Endothelial cell of umbilical vein (primary cell): Measurements from ENCODE around the gene PRKD2. TPM values are rescaled to one million over a fixed set of nuclear protein-coding genes. Genes with fewer than 3 reads are reported as not detected.
A peak's percentile ranks its signal among the peaks of the same experiment; 100 is the strongest.

Source experiments
- BruUV-seq: library from RNA; stranded (reverse); fragments of 400-500 nt; replicated peaks from 2 replicates; lab custom pipeline; 2021; lab: Mats Ljungman, UMichigan
- CTCF ChIA-PET: fragments of 300-600, 350-600 bp; sonication (Branson Sonifier 250); formaldehyde crosslinking; loops from one replicate; lab custom pipeline; 2021; ENCODE audit warnings: antibody characterized with exemption, inconsistent platforms; lab: Charles Lee
- POLR2A ChIA-PET: fragments of 300-600, 350-600 bp; sonication (Branson Sonifier 250); formaldehyde crosslinking; loops from one replicate; lab custom pipeline; 2021; ENCODE audit warnings: antibody characterized with exemption, inconsistent platforms; lab: Charles Lee
- DNase-seq: peaks from one replicate; pipeline ENCODE4 v3.0.0-alpha.2; 2011; ENCODE audit warnings: low read depth, low spot score
- FAIRE-seq: peaks from 2 replicates; lab custom pipeline; 2011; peaks lifted over from hg19 to GRCh38; lab: Jason Lieb, UNC
- H2AFZ ChIP-seq: 2 replicates; pipeline ENCODE4 v1.6.0; 2012; ENCODE audit warnings: low read depth, low read length, control low read depth, inconsistent platforms
- H3K27ac ChIP-seq: 2 replicates; pipeline ENCODE4 v1.5.1; 2011; ENCODE audit warnings: low read depth, mild to moderate bottlenecking, control low read depth, low read length, moderate library complexity; ENCODE audit not compliant: insufficient read depth
- H3K27me3 ChIP-seq, 2 experiments: 2 replicates each; pipeline versions ENCODE4 v1.6.0 to v1.6.1; 2011; ENCODE audit warnings: low read length in 2 of 2, mixed read lengths in 1 of 2; ENCODE audit not compliant: control insufficient read depth in 2 of 2, insufficient read depth in 2 of 2
- H3K36me3 ChIP-seq, 2 experiments: 2 replicates in 1 of 2; 3 replicates in 1 of 2; pipeline ENCODE4 v1.5.1; 2011; ENCODE audit warnings: low read length in 2 of 2, mild to moderate bottlenecking in 1 of 2, moderate library complexity in 1 of 2; ENCODE audit not compliant: control insufficient read depth in 2 of 2, insufficient read depth in 2 of 2; ENCODE audit errors: extremely low read depth in 1 of 2
- H3K4me1 ChIP-seq: 3 replicates; pipeline ENCODE4 v1.5.1; 2011; ENCODE audit warnings: mild to moderate bottlenecking, low read length; ENCODE audit not compliant: control insufficient read depth, insufficient read depth; ENCODE audit errors: extremely low read depth
- H3K4me2 ChIP-seq: 2 replicates; pipeline ENCODE4 v1.6.1; 2011; ENCODE audit warnings: low read length, control low read depth, mixed read lengths; ENCODE audit not compliant: insufficient read depth
- H3K4me3 ChIP-seq, 3 experiments: fragments of 200-600 bp in 1 of 3; sonication (generic), shearing (Covaris generic) in 1 of 3; replicated peaks in 1 of 3; 2 replicates each; pipeline ENCODE4 v1.5.1; 2011 to 2016; ENCODE audit warnings: control low read depth in 3 of 3, low read length in 3 of 3, mild to moderate bottlenecking in 2 of 3, inconsistent platforms in 1 of 3, low read depth in 1 of 3, moderate library complexity in 1 of 3; ENCODE audit not compliant: insufficient read depth in 1 of 3
- H3K79me2 ChIP-seq: 2 replicates; pipeline ENCODE4 v1.6.0; 2012; ENCODE audit warnings: low read length, inconsistent platforms; ENCODE audit not compliant: control insufficient read depth, insufficient read depth
- H3K9ac ChIP-seq: replicated peaks from 2 replicates; pipeline ENCODE3; 2011; ENCODE audit warnings: low read length, control low read depth; ENCODE audit not compliant: insufficient read depth; ENCODE audit errors: extremely low read depth
- H3K9me1 ChIP-seq: replicated peaks from 3 replicates; pipeline ENCODE4 v1.6.0; 2011; ENCODE audit warnings: mild to moderate bottlenecking, low read length; ENCODE audit not compliant: control insufficient read depth, insufficient read depth; ENCODE audit errors: extremely low read depth
- H3K9me3 ChIP-seq: replicated peaks from 2 replicates; pipeline ENCODE4 v1.5.1; 2012; ENCODE audit warnings: low read length, inconsistent platforms; ENCODE audit not compliant: control insufficient read depth, insufficient read depth
- H4K20me1 ChIP-seq: replicated peaks from 2 replicates; pipeline ENCODE3; 2011; ENCODE audit warnings: mild to moderate bottlenecking, low read length; ENCODE audit not compliant: control insufficient read depth, insufficient read depth; ENCODE audit errors: extremely low read depth
- EZH2 ChIP-seq: IDR thresholded peaks from 2 replicates; pipeline ENCODE4 v1.6.1; 2012; ENCODE audit warnings: borderline replicate concordance, low read depth, mild to moderate bottlenecking, moderate library complexity, low read length, inconsistent platforms; ENCODE audit not compliant: severe bottlenecking
- FOS ChIP-seq: IDR thresholded peaks from 2 replicates; pipeline ENCODE4 v1.6.1; 2011; ENCODE audit warnings: mild to moderate bottlenecking, low read length, moderate library complexity, borderline replicate concordance; ENCODE audit not compliant: insufficient read depth
- GATA2 ChIP-seq: IDR thresholded peaks from 2 replicates; pipeline ENCODE4 v1.7.0; 2011; ENCODE audit warnings: low read depth, mild to moderate bottlenecking, moderate library complexity, mixed read lengths, low read length; ENCODE audit not compliant: insufficient read length, insufficient read depth
- POLR2A ChIP-seq: IDR thresholded peaks from 2 replicates; pipeline ENCODE4 v1.6.1; 2012; ENCODE audit warnings: low read depth, mild to moderate bottlenecking, control low read depth, low read length
- POLR2AphosphoS5 ChIP-seq: IDR thresholded peaks from 2 replicates; pipeline ENCODE4 v1.6.1; 2012; ENCODE audit warnings: low read depth, mild to moderate bottlenecking, control low read depth, low read length, moderate library complexity; ENCODE audit not compliant: insufficient read depth
- dilution Hi-C: fragments of 300-500 bp; cut with MboI; formaldehyde crosslinking; loops from one replicate; pipeline ENCODE4 v1.15.0; 2019; ENCODE audit warnings: low sequenced_read_pairs; ENCODE audit not compliant: extremely low pct_ligation_motif_present
- intact Hi-C: fragments of 100-400 bp; cut with micrococcal nuclease; formaldehyde crosslinking; loops from one replicate; pipeline ENCODE4 v1.10.0; 2022
- polyA plus RNA-seq, 4 experiments: library from polyadenylated mRNA; depleted of rRNA in 3 of 4; stranded (reverse) in 3 of 4; unstranded in 1 of 4; fragments of >200 nt; gene quantifications; 2 replicates each; pipeline versions ENCODE4 v1.2.1 to v1.2.3, GENCODE V29; 2011 to 2012; ENCODE audit warnings: missing spikeins in 1 of 4
- total RNA-seq: library from RNA; stranded (reverse); gene quantifications from 2 replicates; pipeline ENCODE4 v1.2.3, GENCODE V29; 2021
- TF ChIP-seq, protein P1 (sequence below), 2 donors: IDR thresholded peaks; 1 replicate in 1 of 2; 2 replicates in 1 of 2; pipeline ENCODE4 v1.5.1; 2011; ENCODE audit warnings: low read length in 2 of 2, mild to moderate bottlenecking in 2 of 2, moderate library complexity in 2 of 2, control low read depth in 1 of 2, inconsistent platforms in 1 of 2, low read depth in 1 of 2; ENCODE audit not compliant: insufficient read depth in 1 of 2; ENCODE audit errors: extremely low read depth in 1 of 2
- TF ChIP-seq, protein P2 (sequence below): IDR thresholded peaks from 2 replicates; pipeline ENCODE4 v1.6.1; 2011; ENCODE audit not compliant: insufficient read depth, insufficient read length

The PRKD2 gene
- total and polyA plus RNA-seq, 2 donors (not counting 3 experiments of a cell fraction or from before 2014, with no cell fraction given): 40.4 to 94.9 TPM

DNA sequence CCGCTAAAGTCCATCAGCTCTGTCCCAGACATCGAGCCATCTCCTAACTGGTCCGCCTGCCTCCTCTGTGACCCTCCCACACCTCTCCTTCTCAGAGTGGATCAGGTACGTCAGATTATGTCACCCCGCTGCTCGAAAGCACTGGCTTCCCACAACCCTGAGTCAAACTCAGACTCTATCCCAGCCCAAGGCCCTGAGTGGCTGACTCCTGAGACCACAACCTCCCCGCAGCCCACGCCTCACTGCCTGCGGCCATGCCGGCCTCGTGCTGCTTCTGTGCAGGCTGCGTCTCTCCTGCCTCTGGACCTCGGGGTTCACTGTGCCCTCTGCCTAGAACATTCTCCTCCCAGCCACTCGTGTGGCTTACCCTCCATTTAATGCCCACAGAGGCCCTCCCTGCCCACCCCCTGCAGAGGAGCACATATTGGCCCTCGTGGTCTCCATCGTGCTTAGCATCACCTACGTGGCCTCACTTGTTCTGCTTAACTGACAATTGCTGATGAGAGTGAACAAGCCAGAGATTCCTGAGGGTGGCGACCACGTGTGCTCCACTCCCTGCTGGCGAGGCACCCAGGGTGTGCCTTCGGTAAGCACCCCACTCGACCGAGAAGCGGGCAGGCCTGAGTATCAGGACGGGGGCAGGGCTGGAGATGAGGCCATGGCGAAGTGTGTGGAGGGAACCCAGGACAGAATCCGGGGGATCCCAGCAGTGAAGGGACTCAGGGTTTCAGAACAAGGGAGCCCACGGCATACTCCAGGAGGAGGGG is 15.4 kb upstream of the PRKD2 start:
- Histone ChIP-seq H3K36me3 (peaks cover 9 to 42% of the 10 kb centered on the region in 2 experiments), H3K9me1 (no peaks in the 10 kb centered on the region), H3K9me3 (no peaks in the 10 kb centered on the region), H2AFZ (no peak overlapping the region), H3K27ac (peak overlapping the region; percentile 41), H3K4me3 (no peak overlapping the region), H3K4me2 (no peak overlapping the region), H3K4me1 (peaks cover 54% of the 10 kb centered on the region), H3K79me2 (peaks cover 41% of the 10 kb centered on the region), H4K20me1 (no peaks in the 10 kb centered on the region), H3K9ac (no peak overlapping the region), H3K27me3 (no peaks in the 10 kb centered on the region)
- ChIA-PET POLR2A (interaction anchor here (1.1 kb wide), 1 partner anchor 16 kb away, joined by 5 read pairs; the partner anchor contains the start of gene PRKD2), CTCF (interaction anchor here (0.6 to 5.8 kb wide), 6 partner anchors 10 to 29 kb away, joined by 3 to 74 read pairs (median 5); partner anchors contain the start of gene PRKD2)
- dilution Hi-C loops: no loop called here
- no TSS peak for BruUV-seq
- intact Hi-C loops: no loop called here
- FAIRE-seq (no peak), DNase-seq (no peak)
- TF ChIP-seq EZH2 (no peak), GATA2 (no peak), POLR2AphosphoS5 (no peak), POLR2A (no peak), FOS (no peak)
- TF ChIP-seq, protein P1, sequence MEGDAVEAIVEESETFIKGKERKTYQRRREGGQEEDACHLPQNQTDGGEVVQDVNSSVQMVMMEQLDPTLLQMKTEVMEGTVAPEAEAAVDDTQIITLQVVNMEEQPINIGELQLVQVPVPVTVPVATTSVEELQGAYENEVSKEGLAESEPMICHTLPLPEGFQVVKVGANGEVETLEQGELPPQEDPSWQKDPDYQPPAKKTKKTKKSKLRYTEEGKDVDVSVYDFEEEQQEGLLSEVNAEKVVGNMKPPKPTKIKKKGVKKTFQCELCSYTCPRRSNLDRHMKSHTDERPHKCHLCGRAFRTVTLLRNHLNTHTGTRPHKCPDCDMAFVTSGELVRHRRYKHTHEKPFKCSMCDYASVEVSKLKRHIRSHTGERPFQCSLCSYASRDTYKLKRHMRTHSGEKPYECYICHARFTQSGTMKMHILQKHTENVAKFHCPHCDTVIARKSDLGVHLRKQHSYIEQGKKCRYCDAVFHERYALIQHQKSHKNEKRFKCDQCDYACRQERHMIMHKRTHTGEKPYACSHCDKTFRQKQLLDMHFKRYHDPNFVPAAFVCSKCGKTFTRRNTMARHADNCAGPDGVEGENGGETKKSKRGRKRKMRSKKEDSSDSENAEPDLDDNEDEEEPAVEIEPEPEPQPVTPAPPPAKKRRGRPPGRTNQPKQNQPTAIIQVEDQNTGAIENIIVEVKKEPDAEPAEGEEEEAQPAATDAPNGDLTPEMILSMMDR (IDR thresholded peaks at IDR 0.05; ENCODE audit: extremely low read depth in 1 of 2, insufficient read depth in 1 of 2, low read depth in 1 of 2, low read length in 2 of 2): no peak
- TF ChIP-seq, protein P2, sequence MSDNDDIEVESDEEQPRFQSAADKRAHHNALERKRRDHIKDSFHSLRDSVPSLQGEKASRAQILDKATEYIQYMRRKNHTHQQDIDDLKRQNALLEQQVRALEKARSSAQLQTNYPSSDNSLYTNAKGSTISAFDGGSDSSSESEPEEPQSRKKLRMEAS: no peak
